H9 (cell line): Measurements from ENCODE around the gene ACO1. TPM values are rescaled to one million over a fixed set of nuclear protein-coding genes. Genes with fewer than 3 reads are reported as not detected.

Experiments used
- DNase-seq: peaks from one replicate; pipeline ENCODE4 v3.0.0-alpha.2; 2017
- H2AFZ ChIP-seq: one replicate; pipeline ENCODE4 v1.6.1; 2013; ENCODE audit warnings: mild to moderate bottlenecking, low read length, control low read depth, moderate library complexity
- H2AK5ac ChIP-seq: 2 replicates; pipeline ENCODE4 v1.6.1; 2013; ENCODE audit warnings: low read length, control low read depth, mixed read lengths; ENCODE audit not compliant: insufficient read length
- H2BK120ac ChIP-seq: one replicate; pipeline ENCODE4 v1.6.1; 2013; ENCODE audit warnings: low read depth, mild to moderate bottlenecking, low read length, control low read depth, inconsistent platforms; ENCODE audit not compliant: poor library complexity, severe bottlenecking
- H2BK12ac ChIP-seq: 2 replicates; pipeline ENCODE4 v1.6.1; 2013; ENCODE audit warnings: low read length, control low read depth, mixed read lengths, low read depth; ENCODE audit not compliant: insufficient read length
- H2BK15ac ChIP-seq: 2 replicates; pipeline ENCODE4 v1.6.1; 2013; ENCODE audit warnings: low read depth, low read length, control low read depth
- H2BK20ac ChIP-seq: one replicate; pipeline ENCODE4 v1.6.1; 2013; ENCODE audit warnings: low read depth, mild to moderate bottlenecking, low read length, control low read depth, inconsistent platforms; ENCODE audit not compliant: poor library complexity, severe bottlenecking
- H2BK5ac ChIP-seq: 2 replicates; pipeline ENCODE4 v1.6.1; 2013; ENCODE audit warnings: low read length, control low read depth, mixed read lengths; ENCODE audit not compliant: insufficient read length
- H3K14ac ChIP-seq: 2 replicates; pipeline ENCODE4 v1.6.1; 2013; ENCODE audit warnings: low read length, control low read depth; ENCODE audit not compliant: insufficient read depth
- H3K18ac ChIP-seq: 2 replicates; pipeline ENCODE4 v1.6.1; 2013; ENCODE audit warnings: low read depth, mild to moderate bottlenecking, mixed read lengths, low read length, control low read depth; ENCODE audit not compliant: insufficient read length
- H3K23ac ChIP-seq: 2 replicates; pipeline ENCODE4 v1.6.1; 2013; ENCODE audit warnings: low read length, control low read depth, mixed read lengths, low read depth; ENCODE audit not compliant: insufficient read length
- H3K23me2 ChIP-seq: 2 replicates; pipeline ENCODE4 v1.6.1; 2013; ENCODE audit warnings: low read depth, mild to moderate bottlenecking, mixed read lengths, low read length, control low read depth; ENCODE audit not compliant: insufficient read length, poor library complexity, severe bottlenecking
- H3K27ac ChIP-seq: 2 replicates; pipeline ENCODE4 v1.5.1; 2013; ENCODE audit warnings: low read length, control low read depth, mixed read lengths, low read depth; ENCODE audit not compliant: insufficient read length
- H3K27me3 ChIP-seq: 2 replicates; pipeline ENCODE4 v1.6.1; 2013; ENCODE audit warnings: low read length, control low read depth, inconsistent platforms; ENCODE audit not compliant: insufficient read depth
- H3K4ac ChIP-seq: 2 replicates; pipeline ENCODE4 v1.6.1; 2013; ENCODE audit warnings: low read depth, mild to moderate bottlenecking, control low read depth, inconsistent platforms, low read length, moderate library complexity
- H3K4me1 ChIP-seq: 2 replicates; pipeline ENCODE4 v1.6.1; 2013; ENCODE audit warnings: low read length, control low read depth, inconsistent platforms; ENCODE audit not compliant: insufficient read depth
- H3K4me2 ChIP-seq: 2 replicates; pipeline ENCODE4 v1.6.1; 2013; ENCODE audit warnings: low read length, control low read depth, mixed read lengths; ENCODE audit not compliant: insufficient read length, insufficient read depth
- H3K56ac ChIP-seq: 2 replicates; pipeline ENCODE4 v1.6.1; 2013; ENCODE audit warnings: low read depth, mild to moderate bottlenecking, mixed read lengths, low read length, control low read depth; ENCODE audit not compliant: insufficient read length
- H3K79me1 ChIP-seq: 2 replicates; pipeline ENCODE4 v1.6.1; 2013; ENCODE audit warnings: low read depth, mild to moderate bottlenecking, moderate library complexity, low read length, control low read depth, inconsistent platforms; ENCODE audit not compliant: insufficient read depth, poor library complexity, severe bottlenecking
- H3K79me2 ChIP-seq: 2 replicates; pipeline ENCODE4 v1.6.1; 2013; ENCODE audit warnings: low read length, control low read depth, inconsistent platforms; ENCODE audit not compliant: insufficient read depth
- H3K9ac ChIP-seq: 2 replicates; pipeline ENCODE4 v1.6.1; 2013; ENCODE audit warnings: low read length, control low read depth, mixed read lengths; ENCODE audit not compliant: insufficient read length; ENCODE audit errors: extremely low read depth
- H3K9me3 ChIP-seq: one replicate; pipeline ENCODE4 v1.6.1; 2013; ENCODE audit warnings: low read depth, low read length, inconsistent platforms; ENCODE audit not compliant: control insufficient read depth
- H3T11ph ChIP-seq: one replicate; pipeline ENCODE4 v1.6.1; 2013; ENCODE audit warnings: mild to moderate bottlenecking, low read length, control low read depth, inconsistent platforms
- H4K20me1 ChIP-seq: one replicate; pipeline ENCODE4 v1.6.1; 2013; ENCODE audit not compliant: control insufficient read depth, insufficient read length, insufficient read depth
- H4K5ac ChIP-seq: 2 replicates; pipeline ENCODE4 v1.6.1; 2013; ENCODE audit warnings: low read depth, mild to moderate bottlenecking, mixed read lengths, low read length, control low read depth; ENCODE audit not compliant: insufficient read length
- H4K8ac ChIP-seq: replicated peaks from 2 replicates; pipeline ENCODE4 v1.6.1; 2013; ENCODE audit warnings: low read length, control low read depth, mixed read lengths, low read depth; ENCODE audit not compliant: insufficient read length
- H4K91ac ChIP-seq: 2 replicates; pipeline ENCODE4 v1.6.1; 2013; ENCODE audit warnings: low read depth, mild to moderate bottlenecking, moderate library complexity, mixed read lengths, low read length, control low read depth; ENCODE audit not compliant: insufficient read length
- H3K27ac Mint-ChIP-seq, 3 experiments: 2 replicates in 2 of 3; 3 replicates in 1 of 3; pipeline ENCODE4 v1.8.0; 2020 to 2021; ENCODE audit warnings: mixed read lengths in 3 of 3, mild to moderate bottlenecking in 1 of 3, moderate library complexity in 1 of 3
- H3K27me3 Mint-ChIP-seq: 2 replicates; pipeline ENCODE4 v1.8.0; 2021; ENCODE audit warnings: low read depth, mild to moderate bottlenecking, moderate library complexity, mixed read lengths
- H3K36me3 Mint-ChIP-seq, 3 experiments: 2 replicates in 2 of 3; 3 replicates in 1 of 3; pipeline ENCODE4 v1.8.0; 2020 to 2021; ENCODE audit warnings: low read depth in 3 of 3, mixed read lengths in 3 of 3; ENCODE audit not compliant: insufficient read depth in 1 of 3
- H3K4me1 Mint-ChIP-seq, 2 experiments: 2 replicates each; pipeline ENCODE4 v1.8.0; 2020; ENCODE audit warnings: mixed read lengths in 2 of 2
- H3K4me3 Mint-ChIP-seq, 2 experiments: 2 replicates in 1 of 2; 3 replicates in 1 of 2; pipeline ENCODE4 v1.8.0; 2020 to 2021; ENCODE audit warnings: mild to moderate bottlenecking in 2 of 2, mixed read lengths in 2 of 2, moderate library complexity in 1 of 2
- H3K9me3 Mint-ChIP-seq, 2 experiments: 2 replicates in 1 of 2; 3 replicates in 1 of 2; pipeline ENCODE4 v1.8.0; 2020; ENCODE audit warnings: mild to moderate bottlenecking in 2 of 2, mixed read lengths in 2 of 2, moderate library complexity in 1 of 2
- CTCF ChIP-seq: fragments of 200-600 bp; sonication (generic); conservative IDR thresholded peaks from 3 replicates; pipeline ENCODE4 v1.8.0; 2021; ENCODE audit warnings: antibody characterized with exemption, mild to moderate bottlenecking
- WGBS: extraction: QIAGEN DNeasy Blood & Tissue Kit; methylation state at CpG from one replicate; pipeline ENCODE4 v1.1.7; 2013; ENCODE audit warnings: missing lambda C conversion rate, low lambda C conversion rate, mixed read lengths; ENCODE audit not compliant: insufficient read length; ENCODE audit errors: extremely low coverage; 5-methylcytosine and 5-hydroxymethylcytosine counted together
- total RNA-seq: library from RNA; stranded (reverse); gene quantifications from 2 replicates; pipeline ENCODE4 v1.2.1, GENCODE V29; 2021

The ACO1 gene
- total RNA-seq, 1 experiment from 2014 or later, result 44.5 TPM

- no peaks in the 10 kb centered on the region for H3K9me3 Mint-ChIP-seq
- TF ChIP-seq CTCF, result no peak
- Histone ChIP-seq H3K27me3 (no peaks in the 10 kb centered on the region), H4K20me1 (no peaks in the 10 kb centered on the region), H4K8ac (no peak overlapping the region), H3K27ac (no peak overlapping the region), H3K9me3 (no peaks in the 10 kb centered on the region), H4K91ac (no peak overlapping the region), H3K4me1 (no peaks in the 10 kb centered on the region), H2BK120ac (no peak overlapping the region), H3K9ac (no peak overlapping the region), H3K56ac (no peak overlapping the region), H3K79me1 (no peaks in the 10 kb centered on the region), H2BK5ac (no peak overlapping the region), H2AK5ac (no peak overlapping the region), H2BK15ac (no peak overlapping the region), H3K4ac (no peak overlapping the region), H4K5ac (no peak overlapping the region), H3T11ph (no peak overlapping the region), H3K79me2 (no peaks in the 10 kb centered on the region), H3K18ac (no peak overlapping the region), H3K14ac (no peak overlapping the region), H3K23ac (no peak overlapping the region), H2BK12ac (no peak overlapping the region), H3K23me2 (no peaks in the 10 kb centered on the region), H2AFZ (no peak overlapping the region), H2BK20ac (no peak overlapping the region), H3K4me2 (no peak overlapping the region)
- no peak overlapping the region for H3K4me3 Mint-ChIP-seq
- H3K27ac Mint-ChIP-seq, result no peak overlapping the region
- H3K36me3 Mint-ChIP-seq, result peaks cover 13 to 65% (median 39%) of the 10 kb centered on the region in 3 experiments; a peak in 6 of 7 replicates
- no CpG with 5 or more reads among the region's 6 CpGs for WGBS
- H3K4me1 Mint-ChIP-seq, result no peaks in the 10 kb centered on the region
- H3K27me3 Mint-ChIP-seq, result no peaks in the 10 kb centered on the region
- no peak for DNase-seq
Observed at GRCh38 chr9:32434892-32435291, 50.4 kb downstream of the ACO1 start.
